Esophagus muscularis mucosa (tissue), 4 donors: Measurements from ENCODE around the gene NUDCD2.

Experiments used
- EP300 ChIP-seq: sonication (generic); formaldehyde crosslinking; IDR thresholded peaks from one replicate; pipeline ENCODE4 v1.6.1; 2017; ENCODE audit warnings: antibody characterized with exemption
- POLR2A ChIP-seq: fragments of 450-650 bp; IDR thresholded peaks from one replicate; pipeline ENCODE4 v1.6.1; 2017; ENCODE audit warnings: antibody characterized with exemption, moderate library complexity, mild to moderate bottlenecking, low read depth
- POLR2AphosphoS5 ChIP-seq, 2 donors: sonication (generic); formaldehyde crosslinking; IDR thresholded peaks; one replicate each; pipeline ENCODE4 v1.6.1; 2017; ENCODE audit warnings: antibody characterized with exemption in 2 of 2
- TF ChIP-seq, protein P1 (sequence below), 3 experiments: fragments of 200-600 bp in 2 of 3; fragments of 450-650 bp in 1 of 3; sonication (generic) in 2 of 3; IDR thresholded peaks; one replicate each; pipeline ENCODE4 v1.5.1; 2017 to 2019; ENCODE audit warnings: antibody characterized with exemption in 3 of 3, mild to moderate bottlenecking in 2 of 3, moderate library complexity in 1 of 3

DNA sequence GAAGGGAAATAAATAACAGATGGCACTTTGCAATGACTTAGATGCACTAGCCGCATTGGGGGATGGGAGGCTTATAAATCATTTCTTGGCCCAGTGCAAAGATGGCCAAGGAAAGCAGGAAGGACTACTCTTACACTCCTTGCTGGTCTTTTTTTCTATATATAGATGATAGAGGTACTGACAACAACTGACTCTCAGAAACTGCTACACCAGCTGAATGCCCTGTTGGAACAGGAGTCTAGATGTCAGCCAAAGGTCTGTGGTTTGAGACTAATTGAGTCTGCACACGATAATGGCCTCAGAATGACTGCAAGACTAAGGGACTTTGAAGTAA is 20.8 kb downstream of the NUDCD2 start:
- TF ChIP-seq POLR2A (no peak), EP300 (no peak), POLR2AphosphoS5 (IDR thresholded peaks at IDR 0.05) (no peak)
- TF ChIP-seq, protein P1, sequence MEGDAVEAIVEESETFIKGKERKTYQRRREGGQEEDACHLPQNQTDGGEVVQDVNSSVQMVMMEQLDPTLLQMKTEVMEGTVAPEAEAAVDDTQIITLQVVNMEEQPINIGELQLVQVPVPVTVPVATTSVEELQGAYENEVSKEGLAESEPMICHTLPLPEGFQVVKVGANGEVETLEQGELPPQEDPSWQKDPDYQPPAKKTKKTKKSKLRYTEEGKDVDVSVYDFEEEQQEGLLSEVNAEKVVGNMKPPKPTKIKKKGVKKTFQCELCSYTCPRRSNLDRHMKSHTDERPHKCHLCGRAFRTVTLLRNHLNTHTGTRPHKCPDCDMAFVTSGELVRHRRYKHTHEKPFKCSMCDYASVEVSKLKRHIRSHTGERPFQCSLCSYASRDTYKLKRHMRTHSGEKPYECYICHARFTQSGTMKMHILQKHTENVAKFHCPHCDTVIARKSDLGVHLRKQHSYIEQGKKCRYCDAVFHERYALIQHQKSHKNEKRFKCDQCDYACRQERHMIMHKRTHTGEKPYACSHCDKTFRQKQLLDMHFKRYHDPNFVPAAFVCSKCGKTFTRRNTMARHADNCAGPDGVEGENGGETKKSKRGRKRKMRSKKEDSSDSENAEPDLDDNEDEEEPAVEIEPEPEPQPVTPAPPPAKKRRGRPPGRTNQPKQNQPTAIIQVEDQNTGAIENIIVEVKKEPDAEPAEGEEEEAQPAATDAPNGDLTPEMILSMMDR (IDR thresholded peaks at IDR 0.05), result no peak
